ENCODE results near the gene CDH22. TPM values are rescaled to one million over a fixed set of nuclear protein-coding genes. Genes with fewer than 3 reads are reported as not detected.
A peak's percentile ranks its signal among the peaks of the same experiment; 100 is the strongest.

CDH22 gene
- total RNA-seq, 1 donor from 2014 or later, result 0.13 TPM

GRCh38 chr20:46129955-46130481 is 178.3 kb downstream of the CDH22 start:
- H4K20me1 ChIP-seq (ENCODE audit: low read depth), result no peaks in the 10 kb centered on the region
- Mint-ChIP-seq H3K4me3 (no peak overlapping the region), H3K27me3 (ENCODE audit: insufficient read depth, low read depth) (peaks cover 22% of the 10 kb centered on the region), H3K4me1 (peaks cover 2% of the 10 kb centered on the region), H3K27ac (no peak overlapping the region), H3K9me3 (no peaks in the 10 kb centered on the region), H3K36me3 (no peaks in the 10 kb centered on the region)
- no peak overlapping the region for H3K27ac ChIP-seq
- H3K79me2 ChIP-seq (ENCODE audit: low read depth), result no peaks in the 10 kb centered on the region
- peaks cover 2% of the 10 kb centered on the region for H3F3A ChIP-seq (ENCODE audit: low read depth)
- TF ChIP-seq EZH2 (IDR thresholded peaks at IDR 0.05), result no peak
- TF ChIP-seq CTCF (IDR thresholded peaks at IDR 0.05), result no peak
- no peak for TF ChIP-seq EZH2phosphoT487 (IDR thresholded peaks at IDR 0.05)
- peaks cover 31% of the 10 kb centered on the region for H3K27me3 ChIP-seq
- no peak overlapping the region for H2AFZ ChIP-seq (replicated peaks)
- no peak overlapping the region for H3K4me3 ChIP-seq
- H3K9ac ChIP-seq, result no peak overlapping the region
- peaks cover 4% of the 10 kb centered on the region for H3K4me1 ChIP-seq
- no peaks in the 10 kb centered on the region for H3K36me3 ChIP-seq
- no peaks in the 10 kb centered on the region for H3K9me3 ChIP-seq (ENCODE audit: low read depth)
- DNase-seq (ENCODE audit: low spot score), result no peak
- H3K4me2 ChIP-seq, result no peak overlapping the region

DNA sequence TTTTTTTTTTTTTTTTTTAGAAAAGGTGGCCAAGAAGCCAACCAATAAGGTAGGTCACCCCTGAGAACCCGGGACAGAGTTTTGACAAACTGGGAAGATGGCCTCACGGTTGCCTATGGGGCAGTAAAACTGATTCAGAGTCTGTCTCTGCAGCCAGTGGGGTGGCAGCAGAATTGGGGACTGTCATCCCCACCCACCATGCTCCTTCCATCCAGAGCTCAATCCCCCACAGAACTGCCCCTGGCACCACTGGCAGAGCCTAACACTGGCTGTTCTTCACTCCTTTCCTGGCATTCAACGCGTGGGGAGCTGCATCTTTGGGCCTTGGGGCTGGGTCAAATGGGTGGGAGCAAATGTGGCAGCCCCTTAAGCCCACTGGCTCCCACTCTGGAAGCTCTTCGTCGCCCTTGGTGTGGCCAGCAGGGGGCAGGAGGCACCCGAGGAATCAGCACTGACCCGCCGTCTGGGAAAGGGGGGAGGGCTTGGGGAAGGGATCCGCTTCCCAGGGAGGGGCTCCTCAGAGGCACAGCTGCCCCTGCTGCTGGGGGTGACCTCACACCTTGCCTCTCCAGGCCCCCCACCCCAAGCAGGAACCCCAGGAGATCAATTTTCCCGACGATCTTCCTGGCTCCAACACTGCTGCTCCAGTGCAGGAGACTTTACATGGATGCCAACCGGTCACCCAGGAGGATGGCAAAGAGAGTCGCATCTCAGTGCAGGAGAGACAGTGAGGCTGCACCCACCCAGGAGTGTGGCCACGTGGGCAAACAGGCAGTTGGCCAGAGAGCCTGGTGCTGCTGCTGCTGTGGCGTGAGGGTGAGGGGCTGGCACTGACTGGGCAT is 179.8 kb downstream of the CDH22 start:
- Histone ChIP-seq H3K9ac (no peak overlapping the region), H3K36me3 (no peaks in the 10 kb centered on the region), H3K4me3 (no peak overlapping the region), H4K20me1 (ENCODE audit: low read depth) (no peaks in the 10 kb centered on the region), H3K79me2 (ENCODE audit: low read depth) (no peaks in the 10 kb centered on the region), H2AFZ (replicated peaks) (no peak overlapping the region), H3K27me3 (peaks cover 31% of the 10 kb centered on the region), H3K4me1 (no peaks in the 10 kb centered on the region), H3K27ac (no peak overlapping the region), H3K4me2 (no peak overlapping the region), H3F3A (ENCODE audit: low read depth) (no peaks in the 10 kb centered on the region), H3K9me3 (ENCODE audit: low read depth) (no peaks in the 10 kb centered on the region)
- Mint-ChIP-seq H3K27me3 (ENCODE audit: insufficient read depth, low read depth) (peaks cover 18% of the 10 kb centered on the region), H3K36me3 (no peaks in the 10 kb centered on the region), H3K4me3 (no peak overlapping the region), H3K9me3 (no peaks in the 10 kb centered on the region), H3K27ac (no peak overlapping the region), H3K4me1 (no peaks in the 10 kb centered on the region)
- no peak for TF ChIP-seq EZH2phosphoT487 (IDR thresholded peaks at IDR 0.05)
- TF ChIP-seq CTCF (IDR thresholded peaks at IDR 0.05), result peak; percentile 80
- TF ChIP-seq EZH2 (IDR thresholded peaks at IDR 0.05), result no peak
- DNase-seq (ENCODE audit: low spot score), result peak; percentile 75

DNA sequence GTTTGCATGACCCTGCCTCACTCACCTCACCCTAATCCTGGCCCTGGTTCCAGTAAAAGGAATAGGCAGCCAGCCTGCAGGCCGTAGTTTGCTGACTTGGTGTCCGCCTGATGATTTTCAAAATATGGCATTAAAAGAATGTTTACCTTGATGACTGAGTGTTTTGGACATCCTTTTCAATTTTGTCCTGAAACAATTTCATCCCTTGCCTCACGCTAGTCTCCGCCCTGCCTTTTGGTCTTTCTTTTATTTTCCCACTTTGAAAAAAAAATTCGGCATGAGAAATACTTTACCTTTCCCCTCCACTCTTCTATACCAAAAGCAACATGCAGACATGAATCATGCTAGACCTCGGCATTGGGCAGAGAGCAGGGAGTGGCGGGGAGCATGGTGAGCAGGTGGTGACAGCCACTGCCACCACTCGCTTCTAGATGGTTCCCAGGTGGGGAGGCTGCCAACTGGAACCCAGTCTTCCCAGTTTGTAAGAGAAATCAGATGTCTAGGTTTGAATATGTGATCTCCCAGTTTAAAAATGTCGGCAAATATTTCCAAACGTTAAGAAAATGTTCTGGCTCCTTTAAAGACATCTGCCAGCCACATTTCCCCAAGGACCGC is 180.8 kb downstream of the CDH22 start:
- peaks cover 14% of the 10 kb centered on the region for H3K27me3 Mint-ChIP-seq (ENCODE audit: insufficient read depth, low read depth)
- peaks cover 31% of the 10 kb centered on the region for H3K27me3 ChIP-seq
- H3K9me3 ChIP-seq (ENCODE audit: low read depth), result no peaks in the 10 kb centered on the region
- H3K4me2 ChIP-seq, result no peak overlapping the region
- H2AFZ ChIP-seq (replicated peaks), result no peak overlapping the region
- no peak for TF ChIP-seq CTCF (IDR thresholded peaks at IDR 0.05)
- TF ChIP-seq EZH2 (IDR thresholded peaks at IDR 0.05), result no peak
- no peak for TF ChIP-seq EZH2phosphoT487 (IDR thresholded peaks at IDR 0.05)
- no peak overlapping the region for H3K4me3 Mint-ChIP-seq
- H3K4me1 ChIP-seq, result no peaks in the 10 kb centered on the region
- H3K36me3 Mint-ChIP-seq, result no peaks in the 10 kb centered on the region
- DNase-seq (ENCODE audit: low spot score), result no peak
- no peak overlapping the region for H3K27ac ChIP-seq
- no peak overlapping the region for H3K4me3 ChIP-seq
- H3K27ac Mint-ChIP-seq, result no peak overlapping the region
- no peaks in the 10 kb centered on the region for H3K9me3 Mint-ChIP-seq
- no peaks in the 10 kb centered on the region for H4K20me1 ChIP-seq (ENCODE audit: low read depth)
- no peaks in the 10 kb centered on the region for H3K36me3 ChIP-seq
- no peaks in the 10 kb centered on the region for H3K79me2 ChIP-seq (ENCODE audit: low read depth)
- no peaks in the 10 kb centered on the region for H3F3A ChIP-seq (ENCODE audit: low read depth)
- H3K9ac ChIP-seq, result no peak overlapping the region
- H3K4me1 Mint-ChIP-seq, result no peaks in the 10 kb centered on the region
